HG03103 (cell line): ENCODE results near the gene POLR2E.

Source experiments
- ATAC-seq: cut with Tn5 transposase; IDR thresholded peaks from one replicate; pipeline ENCODE4 v1.9.1; 2021; ENCODE audit warnings: low read depth; ENCODE audit not compliant: unreplicated experiment

The POLR2E gene

GRCh38 chr19:1112268-1113029, 17.3 kb upstream of the POLR2E start:
- no peak for ATAC-seq

- ATAC-seq: no peak
These were observed 16.6 kb upstream of the POLR2E start for GRCh38 chr19:1111641-1112267.

GRCh38 chr19:1110809-1111640, 15.8 kb upstream of the POLR2E start:
- ATAC-seq: no peak

- no peak for ATAC-seq
These were observed 14.8 kb upstream of the POLR2E start for GRCh38 chr19:1109697-1110671.

- no peak for ATAC-seq
These were observed 13.9 kb upstream of the POLR2E start for GRCh38 chr19:1109032-1109551.

GRCh38 chr19:1108291-1109031, 13.3 kb upstream of the POLR2E start:
- ATAC-seq: no peak

- ATAC-seq: no peak
These were observed 12.6 kb upstream of the POLR2E start for GRCh38 chr19:1107661-1108261.

- no peak for ATAC-seq
These were observed 11.9 kb upstream of the POLR2E start for GRCh38 chr19:1106841-1107660.

GRCh38 chr19:1105873-1106840, 11.0 kb upstream of the POLR2E start:
- ATAC-seq: no peak

- no peak for ATAC-seq
These were observed 10.1 kb upstream of the POLR2E start for GRCh38 chr19:1105008-1105872.

GRCh38 chr19:1104311-1105007, 9.3 kb upstream of the POLR2E start:
- peak; percentile 24 for ATAC-seq

GRCh38 chr19:1103708-1104310, 8.6 kb upstream of the POLR2E start, which contains the start of gene GPX4:
GPX4 (plus strand) TSS chr19:1103994; CDS start chr19:1104044, 50 bp downstream.
- ATAC-seq: peak; percentile 65

GRCh38 chr19:1103132-1103707, 8.0 kb upstream of the POLR2E start:
- ATAC-seq: no peak

GRCh38 chr19:1102407-1103131, 7.4 kb upstream of the POLR2E start:
- ATAC-seq: no peak
